G401.6 (cell line): ENCODE results near the gene MFAP2.
"Not testable (repeated sequence)": the region's sequence is repeated elsewhere in the genome, so short reads cannot be mapped to it uniquely, and the experiment has no call there.

ENCODE experiments used
- FAIRE-seq: peaks from 2 replicates; lab custom pipeline; 2012; peaks lifted over from hg19 to GRCh38; lab: Jason Lieb, UNC

The MFAP2 gene

GRCh38 chr1:16960560-16961296, 19.7 kb downstream of the MFAP2 start:
- no peak for FAIRE-seq

- FAIRE-seq: no peak
These were observed 21.9 kb downstream of the MFAP2 start for GRCh38 chr1:16958475-16958874.

- FAIRE-seq: no peak
These were observed 22.7 kb downstream of the MFAP2 start for GRCh38 chr1:16957731-16958130.

GRCh38 chr1:16956775-16957174, 23.6 kb downstream of the MFAP2 start:
- FAIRE-seq: no peak

GRCh38 chr1:16955186-16955585, 25.2 kb downstream of the MFAP2 start:
- no peak for FAIRE-seq

- FAIRE-seq: no peak
These were observed 25.8 kb downstream of the MFAP2 start for GRCh38 chr1:16954579-16954978.

- FAIRE-seq: not testable (repeated sequence)
These were observed 28.0 kb downstream of the MFAP2 start for GRCh38 chr1:16952376-16952775.

GRCh38 chr1:16949026-16949425, 31.4 kb downstream of the MFAP2 start:
- not testable (repeated sequence) for FAIRE-seq

- not testable (repeated sequence) for FAIRE-seq
These were observed 32.0 kb downstream of the MFAP2 start for GRCh38 chr1:16948282-16948891.

- no peak for FAIRE-seq
These were observed 33.8 kb downstream of the MFAP2 start for GRCh38 chr1:16946646-16947045.

GRCh38 chr1:16946185-16946584, 34.2 kb downstream of the MFAP2 start:
- not testable (repeated sequence) for FAIRE-seq

- FAIRE-seq: not testable (repeated sequence)
These were observed 34.9 kb downstream of the MFAP2 start for GRCh38 chr1:16945512-16945911.

GRCh38 chr1:16944038-16944437, 36.4 kb downstream of the MFAP2 start:
- no peak for FAIRE-seq

- FAIRE-seq: not testable (repeated sequence)
These were observed 40.8 kb downstream of the MFAP2 start for GRCh38 chr1:16939386-16940180.

GRCh38 chr1:16938351-16939321, 41.8 kb downstream of the MFAP2 start:
- no peak for FAIRE-seq

GRCh38 chr1:16936580-16936979, 43.8 kb downstream of the MFAP2 start:
- not testable (repeated sequence) for FAIRE-seq

GRCh38 chr1:16933945-16934344, 46.5 kb downstream of the MFAP2 start:
- not testable (repeated sequence) for FAIRE-seq

GRCh38 chr1:16931206-16931934, 49.0 kb downstream of the MFAP2 start:
- FAIRE-seq: not testable (repeated sequence)

- not testable (repeated sequence) for FAIRE-seq
These were observed 51.0 kb downstream of the MFAP2 start for GRCh38 chr1:16929146-16930041.
